Activated T-helper 1 cell treated with anti-CD3 and anti-CD28 coated beads, Interleukin-2, amount 50 U/mL, for 16 hours (primary cell): ENCODE results near the gene HMGB4.

Source experiments
- DNase-seq, 2 donors: peaks; one replicate each; pipeline ENCODE4 v3.0.0-alpha.2; 2020; ENCODE audit warnings: low read depth in 1 of 2, low spot score in 1 of 2

HMGB4 gene, protein sequence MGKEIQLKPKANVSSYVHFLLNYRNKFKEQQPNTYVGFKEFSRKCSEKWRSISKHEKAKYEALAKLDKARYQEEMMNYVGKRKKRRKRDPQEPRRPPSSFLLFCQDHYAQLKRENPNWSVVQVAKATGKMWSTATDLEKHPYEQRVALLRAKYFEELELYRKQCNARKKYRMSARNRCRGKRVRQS

DNA sequence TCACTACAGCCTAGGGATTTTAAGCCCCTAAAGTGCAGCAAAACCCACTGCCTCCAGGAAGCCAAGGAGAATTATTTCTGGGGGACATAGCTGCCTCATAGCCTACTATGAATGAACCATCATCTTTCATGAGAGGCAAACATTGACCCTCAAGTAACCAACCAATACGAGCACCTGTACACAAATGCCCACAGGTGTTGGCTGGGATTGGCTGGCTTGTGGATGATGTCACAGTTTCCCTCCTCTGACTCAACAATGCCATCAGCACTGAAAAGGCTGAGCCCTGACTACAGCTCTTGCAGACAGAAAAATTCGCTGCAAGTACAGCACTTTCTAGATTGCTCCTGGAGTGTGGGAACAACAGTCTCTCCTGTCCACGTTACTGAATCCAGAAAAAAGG, at the start of gene HMGB4:
Gene HMGB4, plus strand, starts transcription at position 301 of the 400 bp plus-strand sequence. CDS start 113 bp downstream, outside the sequence.
- DNase-seq: no peak

DNA sequence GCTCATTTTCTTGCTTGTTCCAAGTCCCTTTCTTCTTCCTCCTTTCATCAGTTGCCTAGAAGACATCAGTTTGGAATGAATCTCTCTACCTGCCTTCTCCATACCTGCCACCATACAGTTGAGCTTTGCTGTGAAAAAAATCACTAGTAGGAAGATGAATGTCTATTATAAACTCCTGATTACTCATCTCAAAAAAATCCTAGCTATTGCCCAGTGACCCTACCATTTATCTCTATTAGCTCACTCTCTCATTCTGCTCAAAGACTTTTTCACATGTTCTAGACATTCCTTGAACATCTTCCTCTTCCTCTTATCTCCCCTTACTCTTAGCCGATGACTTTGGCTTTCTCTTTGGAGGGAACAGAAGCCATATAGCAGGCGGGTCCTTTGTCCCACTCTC, 49.7 kb upstream of the HMGB4 start:
- DNase-seq: no peak

DNA sequence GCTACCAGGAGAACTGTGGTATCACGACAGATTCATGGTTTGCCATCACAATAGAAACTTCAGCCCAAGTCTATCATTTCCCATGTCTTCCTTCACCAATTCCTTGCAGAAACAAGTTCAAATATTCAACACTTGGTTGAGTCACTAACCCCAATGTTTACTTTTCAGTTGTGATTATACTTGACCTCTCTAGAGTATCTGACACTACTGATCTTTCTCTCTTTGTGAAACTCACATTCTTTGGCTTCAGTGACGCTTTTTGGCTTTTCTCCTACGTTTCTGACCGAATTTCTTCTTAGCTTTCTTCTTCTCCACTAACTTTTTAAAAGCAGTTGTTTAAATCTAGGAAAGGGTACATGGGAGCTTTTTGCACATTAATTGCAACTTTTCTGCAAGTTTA, 48.8 kb upstream of the HMGB4 start:
- no peak for DNase-seq

DNA sequence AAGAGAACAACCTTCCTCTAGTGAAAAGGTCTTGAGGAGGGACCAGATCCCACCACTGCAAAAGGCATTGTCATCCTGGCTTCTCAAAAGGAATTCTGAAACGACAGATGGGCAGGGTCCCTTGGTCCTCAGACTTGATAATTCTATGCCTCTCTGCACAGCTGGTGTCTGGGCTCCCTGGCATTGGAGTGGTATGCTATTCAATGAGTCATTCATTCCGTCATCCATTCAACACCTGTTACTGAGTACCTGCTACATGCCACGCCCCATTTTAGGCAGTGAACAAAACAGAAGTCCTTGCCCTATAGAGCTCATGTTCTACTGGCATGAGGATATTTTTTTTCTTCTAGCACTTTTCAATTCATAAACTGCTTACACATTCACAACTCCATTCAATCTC, 45.8 kb upstream of the HMGB4 start:
- no peak for DNase-seq

GRCh38 chr1:33819290-33819912, 44.5 kb upstream of the HMGB4 start:
- DNase-seq: no peak

DNA sequence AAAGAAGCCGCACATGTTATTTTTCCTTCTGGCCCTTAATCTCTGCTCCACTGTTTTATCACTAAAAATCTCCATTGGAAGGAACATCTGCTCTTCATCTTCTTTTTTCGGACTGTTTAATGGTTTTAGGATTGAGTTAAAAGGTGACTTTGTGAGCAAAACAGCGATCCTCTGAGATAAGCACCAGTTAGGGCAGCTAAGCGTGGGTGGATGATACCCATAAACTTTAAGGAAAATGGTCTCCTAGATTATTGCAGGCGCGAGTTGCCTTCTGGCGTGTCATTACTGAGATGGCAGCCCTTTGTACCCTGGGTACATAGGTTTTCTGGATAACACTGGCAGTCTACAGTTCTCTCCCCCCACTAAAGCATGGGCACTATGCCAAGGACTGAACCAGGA, 44.0 kb upstream of the HMGB4 start:
- DNase-seq: no peak

GRCh38 chr1:33820804-33821203, 43.1 kb upstream of the HMGB4 start:
- DNase-seq: no peak

GRCh38 chr1:33821291-33821690, 42.6 kb upstream of the HMGB4 start:
- DNase-seq: no peak

DNA sequence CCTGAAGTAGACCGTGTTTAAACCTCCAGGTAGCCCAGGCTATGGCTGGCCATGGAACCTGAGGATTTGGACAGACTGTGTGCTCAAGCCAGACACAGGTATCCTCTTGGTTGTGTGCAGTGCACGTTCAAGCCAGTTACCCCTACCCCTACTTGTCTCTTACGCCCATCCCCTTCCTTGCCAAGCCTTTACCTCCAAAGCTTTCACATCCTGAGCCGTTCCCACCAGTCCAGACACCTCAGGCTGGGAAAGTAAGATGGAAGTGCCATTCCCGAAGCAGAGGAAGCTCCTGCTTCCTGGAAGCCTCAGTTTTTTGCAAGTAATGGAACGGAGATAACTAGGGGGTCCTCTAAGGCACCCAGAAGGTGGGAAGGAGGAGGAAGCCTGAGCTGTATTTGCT, 41.5 kb upstream of the HMGB4 start:
- no peak for DNase-seq

DNA sequence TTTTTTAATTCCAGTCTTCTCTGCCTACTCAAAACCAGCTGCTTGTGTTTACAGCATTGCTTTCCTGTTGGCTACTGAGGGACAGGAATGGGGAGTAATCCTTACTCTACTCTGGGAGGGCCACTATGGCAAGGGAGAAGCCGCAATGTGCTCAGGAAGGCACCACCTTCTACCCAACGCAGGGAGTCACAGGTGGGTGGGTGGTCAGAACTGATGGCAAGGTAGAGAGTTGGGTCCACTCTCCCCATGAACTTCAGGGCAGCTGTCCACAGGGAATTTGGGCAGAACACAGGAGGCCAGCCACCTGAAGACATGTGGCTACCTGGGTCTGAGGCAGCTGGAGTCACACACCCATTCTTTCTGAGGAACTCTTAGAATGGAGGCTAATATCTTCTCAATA, 40.5 kb upstream of the HMGB4 start:
- no peak for DNase-seq

- DNase-seq: no peak
These were observed 40.0 kb upstream of the HMGB4 start for GRCh38 chr1:33823830-33824229.

DNA sequence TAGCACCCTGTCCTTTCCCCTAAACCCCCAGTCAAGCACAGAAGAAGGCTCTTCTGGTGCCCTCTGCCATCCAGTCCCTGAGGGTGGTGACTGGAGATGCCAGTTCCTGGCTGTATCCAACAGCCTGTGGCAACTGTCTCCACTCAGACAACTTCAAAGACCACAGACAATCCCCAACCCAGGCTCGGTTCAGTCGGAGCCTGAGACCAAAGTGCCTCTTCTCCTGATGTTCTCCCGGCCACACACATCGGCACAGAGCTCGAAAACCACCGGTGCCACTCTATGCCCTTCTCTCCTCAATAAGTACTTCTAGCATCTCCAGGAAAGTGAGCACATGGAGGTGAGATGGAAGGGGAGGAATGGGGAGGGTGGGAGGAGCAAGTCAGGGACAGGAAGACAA, 39.6 kb upstream of the HMGB4 start:
- no peak for DNase-seq

DNA sequence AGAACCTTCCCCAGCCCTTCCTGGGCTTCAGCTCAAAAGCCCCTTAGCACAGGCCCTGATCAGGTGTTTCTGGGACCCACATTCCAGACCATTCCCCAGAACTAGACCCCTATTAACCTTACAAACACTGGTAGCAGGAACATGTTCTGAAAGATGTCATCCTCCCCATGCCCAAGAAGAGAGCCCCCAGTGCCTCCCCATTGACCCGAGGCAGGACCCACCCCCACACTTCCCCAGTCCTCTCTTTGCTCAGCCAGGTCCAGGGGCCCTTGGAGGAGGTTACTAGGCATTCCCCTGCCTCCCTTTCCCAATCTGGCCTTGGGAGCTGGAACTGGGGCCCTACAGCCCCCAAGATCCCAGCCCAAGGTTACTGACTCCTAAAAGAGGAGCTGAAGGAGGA, 38.9 kb upstream of the HMGB4 start:
- no peak for DNase-seq

GRCh38 chr1:33825506-33825905, 38.4 kb upstream of the HMGB4 start:
- no peak for DNase-seq

- no peak for DNase-seq
These were observed 37.6 kb upstream of the HMGB4 start for GRCh38 chr1:33826311-33826710.

- no peak for DNase-seq
These were observed 37.2 kb upstream of the HMGB4 start for GRCh38 chr1:33826711-33827110.

DNA sequence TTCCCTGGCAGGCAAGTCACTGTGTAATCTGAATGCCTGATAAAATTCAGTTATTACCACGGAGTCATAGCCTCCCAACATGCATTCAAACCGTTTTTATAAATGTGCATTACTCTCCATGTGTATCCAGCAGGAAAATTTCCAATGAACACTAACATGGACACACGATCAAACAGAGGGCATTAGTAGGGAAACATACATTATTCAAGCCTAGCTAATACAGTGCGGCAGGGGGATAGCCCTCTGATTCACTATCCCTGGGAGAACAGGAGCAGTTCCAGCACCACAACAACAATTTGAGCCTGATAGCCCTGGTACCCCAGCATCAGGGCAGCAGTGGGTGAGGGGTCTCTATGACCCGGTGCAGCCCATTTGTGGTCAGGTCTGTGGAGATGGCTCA, 35.8 kb upstream of the HMGB4 start:
- no peak for DNase-seq

DNA sequence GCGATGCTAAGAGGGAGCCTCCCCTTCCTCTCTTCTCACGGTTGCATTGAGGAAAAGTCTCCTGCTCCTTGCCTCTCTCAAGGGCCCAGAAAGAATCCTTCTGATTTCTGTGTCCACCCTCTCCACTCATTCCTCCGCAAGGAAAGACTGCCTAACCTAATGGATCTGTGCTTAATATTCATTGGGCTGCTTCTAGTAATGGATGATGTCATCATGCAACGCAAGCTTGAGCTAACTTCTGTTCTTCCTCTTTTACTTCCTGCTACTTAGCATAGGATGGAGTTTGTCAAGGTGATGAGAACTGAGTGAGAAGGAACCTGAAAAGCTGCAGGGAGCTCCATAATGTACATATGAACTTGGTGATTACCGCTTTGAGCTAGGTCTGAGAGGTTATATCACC, 35.2 kb upstream of the HMGB4 start:
- DNase-seq: no peak

GRCh38 chr1:33836911-33837310, 27.0 kb upstream of the HMGB4 start:
- no peak for DNase-seq

- DNase-seq: no peak
These were observed 26.2 kb upstream of the HMGB4 start for GRCh38 chr1:33837635-33838034.

- DNase-seq: no peak
These were observed 22.4 kb upstream of the HMGB4 start for GRCh38 chr1:33841494-33841893.

DNA sequence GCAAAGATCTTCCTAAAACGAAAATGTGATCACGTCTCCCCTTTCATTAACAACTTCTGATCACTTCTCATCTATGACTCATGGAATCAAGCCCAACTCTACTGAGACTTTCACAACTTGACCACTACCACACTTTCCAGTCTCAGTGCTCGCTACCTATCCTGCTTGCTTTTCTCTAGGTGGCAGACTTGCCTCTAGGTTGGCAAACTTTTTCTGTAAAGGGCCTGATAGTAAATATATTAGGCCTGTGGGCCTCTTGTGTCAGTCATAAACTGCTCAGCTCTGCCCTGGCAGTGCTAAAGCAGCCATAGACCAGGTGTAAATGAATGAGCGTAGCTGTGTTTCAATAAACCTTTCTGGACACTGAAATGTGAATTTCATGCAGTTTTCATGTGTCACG, 21.5 kb upstream of the HMGB4 start:
- DNase-seq: no peak

DNA sequence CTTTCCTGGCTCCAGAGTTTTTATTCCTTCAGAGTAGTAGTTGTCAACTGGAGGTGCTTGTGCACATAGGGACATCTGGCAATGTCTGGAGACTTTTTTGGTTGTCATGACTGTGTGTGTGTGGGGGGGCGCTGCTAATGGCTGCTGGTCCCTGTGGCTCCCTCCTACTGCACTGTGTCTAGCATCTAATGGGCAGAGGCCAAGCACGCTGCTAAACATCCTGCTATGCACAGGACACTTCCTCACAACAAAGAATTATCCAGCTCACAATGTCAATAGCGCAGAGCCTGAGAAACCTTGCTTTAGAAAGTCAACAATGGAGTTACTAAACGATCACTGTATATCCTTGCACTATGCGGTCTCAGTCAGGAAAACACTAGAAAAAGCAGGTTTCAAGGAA, 19.7 kb upstream of the HMGB4 start:
- DNase-seq: no peak
